Mesodermal cell (in vitro differentiated cells): ENCODE results near the gene STX1A.

Source experiments
- H3K27ac ChIP-seq: 2 replicates; pipeline ENCODE4 v1.7.0; 2013; ENCODE audit warnings: mild to moderate bottlenecking, low read depth, low read length, moderate library complexity; ENCODE audit not compliant: severe bottlenecking
- H3K36me3 ChIP-seq: 2 replicates; pipeline ENCODE4 v1.7.1; 2013; ENCODE audit warnings: mild to moderate bottlenecking, low read length, moderate library complexity; ENCODE audit not compliant: control insufficient read depth, insufficient read depth
- H3K4me1 ChIP-seq: one replicate; pipeline ENCODE4 v1.7.1; 2013; ENCODE audit warnings: mild to moderate bottlenecking, low read length; ENCODE audit not compliant: insufficient read depth, control insufficient read depth, poor library complexity, severe bottlenecking
- H3K4me3 ChIP-seq: 2 replicates; pipeline ENCODE4 v1.7.0; 2013; ENCODE audit warnings: low read length, control low read depth, mild to moderate bottlenecking; ENCODE audit not compliant: insufficient read depth, poor library complexity, severe bottlenecking; ENCODE audit errors: extremely low read depth
- H3K9me3 ChIP-seq: 2 replicates; pipeline ENCODE4 v1.7.1; 2013; ENCODE audit warnings: mild to moderate bottlenecking, low read length, moderate library complexity; ENCODE audit not compliant: control insufficient read depth
- WGBS, 2 experiments: methylation state at CpG; one replicate each; pipeline ENCODE4 v1.1.5; 2013; ENCODE audit warnings: missing lambda C conversion rate in 2 of 2; ENCODE audit not compliant: insufficient coverage in 2 of 2; 5-methylcytosine and 5-hydroxymethylcytosine counted together

Gene STX1A

DNA sequence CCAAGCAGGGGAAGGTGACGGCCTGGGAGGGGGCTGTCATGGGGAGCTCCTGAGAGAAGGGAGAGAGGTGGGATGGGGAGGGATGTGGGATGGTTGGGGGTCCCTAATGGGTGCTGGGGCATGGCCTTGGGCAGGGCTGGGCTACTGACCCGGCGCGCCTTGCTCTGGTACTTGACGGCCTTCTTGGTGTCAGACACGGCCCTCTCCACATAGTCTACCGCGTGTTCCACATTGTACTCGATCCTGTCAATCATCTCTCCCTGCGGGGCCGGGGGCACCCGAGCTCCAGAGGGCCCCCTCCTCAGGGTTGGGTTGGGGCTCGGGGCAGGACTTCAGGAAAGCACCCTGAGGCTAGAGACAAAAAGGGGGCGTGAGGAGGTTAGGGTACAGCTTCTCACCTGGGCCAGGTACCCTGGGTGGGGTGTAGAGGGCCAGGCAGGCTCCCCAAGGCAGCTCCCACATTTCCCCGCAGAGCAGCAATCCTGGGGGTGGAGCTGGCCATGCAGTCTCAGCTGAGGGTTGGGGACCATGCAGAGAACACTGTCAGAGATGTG, 18.8 kb downstream of the STX1A start:
- Histone ChIP-seq H3K9me3 (no peaks in the 10 kb centered on the region), H3K4me3 (no peak overlapping the region), H3K4me1 (peaks cover 5% of the 10 kb centered on the region), H3K36me3 (peaks cover 72% of the 10 kb centered on the region), H3K27ac (no peak overlapping the region)
- WGBS, 2 experiments, result 95 to 96% methylated on average over 13 to 14 of the region's 15 CpGs

- WGBS, 2 experiments, result 94 to 98% methylated on average over 14 of the region's 14 CpGs
- Histone ChIP-seq H3K27ac (no peak overlapping the region), H3K4me1 (peaks cover 5% of the 10 kb centered on the region), H3K4me3 (no peak overlapping the region), H3K36me3 (peaks cover 76% of the 10 kb centered on the region), H3K9me3 (no peaks in the 10 kb centered on the region)
Observed at GRCh38 chr7:73700069-73700423, 19.4 kb downstream of the STX1A start.

- H3K27ac ChIP-seq, result no peak overlapping the region
- H3K36me3 ChIP-seq, result peaks cover 77% of the 10 kb centered on the region
- peaks cover 5% of the 10 kb centered on the region for H3K4me1 ChIP-seq
- H3K9me3 ChIP-seq, result no peaks in the 10 kb centered on the region
- no peak overlapping the region for H3K4me3 ChIP-seq
- WGBS, 2 experiments, result 93 to 95% methylated on average over 13 of the region's 15 CpGs
Observed at GRCh38 chr7:73699370-73700068, 19.9 kb downstream of the STX1A start.

GRCh38 chr7:73698410-73698809, 21.1 kb downstream of the STX1A start:
- no peak overlapping the region for H3K4me3 ChIP-seq
- peaks cover 84% of the 10 kb centered on the region for H3K36me3 ChIP-seq
- no peak overlapping the region for H3K27ac ChIP-seq
- WGBS, 2 experiments, result 94 to 96% methylated on average over 2 to 5 of the region's 7 CpGs
- H3K4me1 ChIP-seq, result peaks cover 2% of the 10 kb centered on the region
- no peaks in the 10 kb centered on the region for H3K9me3 ChIP-seq

- H3K36me3 ChIP-seq, result peaks cover 85% of the 10 kb centered on the region
- H3K4me1 ChIP-seq, result no peaks in the 10 kb centered on the region
- no peak overlapping the region for H3K27ac ChIP-seq
- no peaks in the 10 kb centered on the region for H3K9me3 ChIP-seq
- no peak overlapping the region for H3K4me3 ChIP-seq
- 90 to 100% methylated on average over 1 to 2 of the region's 4 CpGs for WGBS, 2 experiments
Observed at GRCh38 chr7:73696372-73696771, 23.1 kb downstream of the STX1A start.

DNA sequence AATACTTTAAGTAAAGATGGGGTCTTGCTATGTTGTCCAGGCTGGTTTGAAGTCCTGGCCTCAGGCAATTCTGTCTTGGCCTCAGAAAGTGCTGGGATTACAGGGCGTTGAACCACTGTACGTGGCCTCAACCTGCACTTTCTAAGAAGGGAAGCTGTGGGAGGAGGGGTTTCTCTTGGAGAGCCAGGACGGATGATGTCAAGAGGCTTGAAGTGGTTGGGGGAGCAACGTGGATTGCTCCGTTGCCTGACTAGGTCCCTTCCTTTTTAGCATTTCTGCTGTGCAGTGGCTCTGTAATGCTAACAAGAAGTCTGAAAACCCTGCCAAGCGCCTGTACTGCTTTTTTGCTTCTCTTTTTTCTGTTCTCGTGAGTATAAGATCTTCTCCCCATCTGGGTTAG, 28.8 kb downstream of the STX1A start:
- no peak overlapping the region for H3K4me3 ChIP-seq
- WGBS, 2 experiments, result 89 to 92% methylated on average over 2 to 6 of the region's 7 CpGs
- H3K9me3 ChIP-seq, result no peaks in the 10 kb centered on the region
- no peaks in the 10 kb centered on the region for H3K4me1 ChIP-seq
- peaks cover 92% of the 10 kb centered on the region for H3K36me3 ChIP-seq
- no peak overlapping the region for H3K27ac ChIP-seq

- H3K4me3 ChIP-seq, result no peak overlapping the region
- no peak overlapping the region for H3K27ac ChIP-seq
- no peaks in the 10 kb centered on the region for H3K9me3 ChIP-seq
- H3K36me3 ChIP-seq, result peaks cover 73% of the 10 kb centered on the region
- H3K4me1 ChIP-seq, result peaks cover 5% of the 10 kb centered on the region
- 88 to 100% methylated on average over 1 to 7 of the region's 8 CpGs for WGBS, 2 experiments
Observed at GRCh38 chr7:73688288-73688687, 31.2 kb downstream of the STX1A start.

GRCh38 chr7:73685311-73685710, 34.2 kb downstream of the STX1A start:
- Histone ChIP-seq H3K4me1 (peaks cover 17% of the 10 kb centered on the region), H3K27ac (no peak overlapping the region), H3K4me3 (no peak overlapping the region), H3K9me3 (no peaks in the 10 kb centered on the region), H3K36me3 (peaks cover 43% of the 10 kb centered on the region)
- WGBS, 2 experiments, result 94 to 100% methylated on average over 12 to 17 of the region's 18 CpGs

GRCh38 chr7:73683788-73684693, 35.4 kb downstream of the STX1A start:
- H3K9me3 ChIP-seq, result no peaks in the 10 kb centered on the region
- peak overlapping the region; percentile 59 for H3K27ac ChIP-seq
- peaks cover 17% of the 10 kb centered on the region for H3K4me1 ChIP-seq
- peaks cover 37% of the 10 kb centered on the region for H3K36me3 ChIP-seq
- 24 to 33% methylated on average over 48 to 52 of the region's 58 CpGs for WGBS, 2 experiments
- peak overlapping the region; percentile 99 for H3K4me3 ChIP-seq

DNA sequence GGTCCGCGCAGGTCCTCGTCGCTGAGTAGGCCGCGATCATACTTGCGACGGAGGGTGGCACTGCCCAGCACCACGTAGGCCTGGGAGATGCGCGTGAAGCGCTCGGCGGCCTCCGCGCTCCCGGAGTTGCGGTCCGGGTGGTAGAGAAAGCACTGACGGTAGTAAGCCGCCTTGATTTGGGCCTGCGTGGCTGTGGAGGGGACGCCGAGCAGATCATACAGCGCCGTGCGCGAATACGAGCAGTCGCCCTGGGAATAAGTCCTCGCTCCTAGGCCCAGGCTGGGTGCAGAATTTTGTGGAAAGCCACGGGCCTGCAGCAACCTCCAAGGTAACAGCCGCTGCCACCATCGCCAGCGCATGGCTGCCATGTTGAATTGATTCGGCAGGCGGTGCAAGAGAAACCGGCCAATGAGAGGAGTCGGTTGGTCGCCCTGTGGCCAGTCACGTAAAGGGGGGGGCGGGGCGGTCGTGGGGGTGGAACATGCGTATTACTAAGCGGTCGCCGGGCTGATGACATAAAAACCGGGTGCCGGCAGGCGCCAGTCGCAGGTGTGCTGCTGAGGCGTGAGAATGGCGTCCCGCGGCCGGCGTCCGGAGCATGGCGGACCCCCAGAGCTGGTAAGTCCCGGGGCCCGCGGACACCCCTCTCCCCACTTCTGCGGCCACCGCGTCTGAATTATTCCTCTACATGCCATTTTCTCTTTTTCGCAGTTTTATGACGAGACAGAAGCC, 36.2 kb downstream of the STX1A start, which contains the start of the genes BUD23 and DNAJC30:
TSS of gene BUD23 (plus strand) at position 542 of the 732 bp plus-strand sequence. CDS start at position 571, 29 bp downstream.
TSS of gene DNAJC30 (minus strand) at position 398 of the 732 bp plus-strand sequence. CDS start at position 368, 30 bp downstream.
- H3K4me1 ChIP-seq, result peaks cover 17% of the 10 kb centered on the region
- H3K27ac ChIP-seq, result peak within 1 kb of the TSS; percentile 59
- peaks cover 34% of the 10 kb centered on the region for H3K36me3 ChIP-seq
- 0 to 1% methylated on average over 53 to 58 of the region's 68 CpGs for WGBS, 2 experiments
- peak within 1 kb of the TSS; percentile 99 for H3K4me3 ChIP-seq
- no peaks in the 10 kb centered on the region for H3K9me3 ChIP-seq
